ENCODE measurements around the gene GABRR1.
"Not testable (repeated sequence)": the region's sequence is repeated elsewhere in the genome, so short reads cannot be mapped to it uniquely, and the experiment has no call there.

The GABRR1 gene

GRCh38 chr6:89148016-89148750, 69.0 kb downstream of the GABRR1 start:
- no peak for DNase-seq

GRCh38 chr6:89146718-89147700, 70.1 kb downstream of the GABRR1 start:
- no peak for DNase-seq

DNA sequence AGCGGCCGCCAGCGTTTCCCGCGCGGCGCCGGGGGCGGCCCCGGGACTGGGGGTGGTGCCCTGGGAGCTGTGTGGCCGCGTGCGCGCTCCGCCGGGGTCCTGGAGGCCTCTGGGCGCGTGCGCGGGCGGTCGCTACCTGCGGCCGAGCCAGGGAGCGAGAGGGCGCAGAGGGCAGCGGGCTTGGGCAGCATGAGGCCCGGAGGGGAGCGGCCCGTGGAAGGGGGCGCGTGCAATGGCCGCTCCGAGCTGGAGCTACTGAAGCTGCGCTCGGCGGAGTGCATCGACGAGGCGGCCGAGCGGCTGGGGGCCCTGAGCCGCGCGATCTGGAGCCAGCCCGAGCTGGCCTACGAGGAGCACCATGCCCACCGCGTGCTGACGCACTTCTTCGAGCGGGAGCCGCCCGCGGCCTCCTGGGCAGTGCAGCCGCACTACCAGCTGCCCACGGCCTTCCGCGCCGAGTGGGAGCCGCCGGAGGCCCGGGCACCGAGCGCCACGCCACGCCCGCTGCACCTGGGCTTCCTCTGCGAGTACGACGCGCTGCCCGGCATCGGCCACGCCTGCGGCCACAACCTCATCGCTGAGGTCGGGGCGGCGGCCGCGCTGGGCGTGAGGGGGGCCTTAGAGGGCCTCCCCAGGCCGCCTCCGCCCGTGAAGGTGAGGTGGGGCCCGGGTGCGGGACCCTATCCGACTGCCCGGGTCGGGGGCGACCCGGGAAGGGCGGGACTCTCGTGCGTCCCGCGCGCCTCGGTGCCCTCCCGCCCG, 71.0 kb downstream of the GABRR1 start, which contains the start of gene PM20D2:
Gene PM20D2 (plus strand): TSS at position 100 of the 762 bp plus-strand sequence. CDS start 90 bp downstream, at position 190.
- no peak for DNase-seq

DNA sequence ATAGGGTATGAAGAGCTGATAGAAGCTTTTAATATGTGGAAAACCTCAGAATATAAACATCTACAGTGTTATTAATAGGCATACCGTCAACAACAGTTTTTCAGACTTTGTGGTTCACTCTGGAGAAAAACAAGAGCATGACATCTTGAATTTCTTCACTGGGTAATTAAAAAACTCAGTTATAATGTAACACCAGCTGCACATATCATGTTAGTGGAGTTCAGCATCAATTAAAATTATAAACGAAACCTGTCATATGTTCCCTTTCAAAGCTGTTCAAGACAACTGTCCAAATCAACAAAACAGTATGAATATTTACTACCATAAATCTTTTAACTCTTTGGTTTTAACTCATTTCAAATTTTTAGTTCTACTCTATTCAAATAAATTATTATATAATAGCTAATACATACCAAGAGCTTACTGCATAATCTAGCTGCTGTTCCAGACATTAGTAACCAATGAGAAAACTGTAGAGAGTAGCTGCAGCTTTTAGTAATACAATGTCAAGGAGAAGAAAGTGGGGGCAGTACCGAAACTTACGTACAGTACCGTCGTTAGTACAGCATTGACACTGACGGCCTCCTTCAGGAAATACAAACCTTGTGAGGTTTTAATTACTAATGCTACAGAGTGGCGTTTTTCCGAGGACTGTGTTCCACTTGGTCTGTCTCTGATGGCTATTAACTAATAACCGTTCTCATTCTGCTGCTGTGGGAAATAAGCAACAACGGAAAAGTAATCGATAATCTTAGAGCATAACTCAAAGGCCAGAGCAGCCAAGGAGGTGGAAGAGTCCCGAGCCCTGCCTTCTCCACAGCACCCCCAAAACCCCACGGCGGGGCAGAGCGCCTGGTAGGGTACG, 71.8 kb downstream of the GABRR1 start:
- no peak for DNase-seq

GRCh38 chr6:89144354-89144906, 72.7 kb downstream of the GABRR1 start:
- DNase-seq, result peak; percentile 80

GRCh38 chr6:89140347-89141156, 76.6 kb downstream of the GABRR1 start:
- no peak for DNase-seq

GRCh38 chr6:89139509-89140346, 77.4 kb downstream of the GABRR1 start:
- no peak for DNase-seq

- no peak for DNase-seq
These were observed 79.0 kb downstream of the GABRR1 start for GRCh38 chr6:89138173-89138572.

DNA sequence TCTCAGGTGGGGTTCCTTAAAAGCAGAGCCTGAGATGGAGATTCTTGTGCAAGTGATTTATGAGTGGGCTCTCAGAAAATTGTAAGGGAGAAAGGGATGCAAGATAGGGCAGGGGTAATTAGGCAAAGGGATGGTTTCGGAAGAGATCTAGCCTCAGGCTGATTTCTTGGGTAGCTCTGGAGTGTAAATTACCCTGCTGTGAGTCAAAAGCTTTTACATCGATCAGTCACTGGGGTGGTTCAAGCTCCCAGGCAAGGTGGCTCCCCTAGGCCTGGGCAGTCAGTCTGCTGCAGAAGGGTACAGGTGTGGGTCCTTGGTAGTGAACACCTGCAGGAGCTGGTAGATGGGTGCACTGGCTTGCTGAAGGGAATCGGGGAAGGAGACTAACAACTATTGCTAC, 82.4 kb downstream of the GABRR1 start:
- DNase-seq, result no peak

GRCh38 chr6:89133981-89134380, 83.2 kb downstream of the GABRR1 start:
- no peak for DNase-seq

- DNase-seq, result no peak
These were observed 85.1 kb downstream of the GABRR1 start for GRCh38 chr6:89132057-89132456.

GRCh38 chr6:89131599-89131998, 85.6 kb downstream of the GABRR1 start:
- DNase-seq, result no peak

- not testable (repeated sequence) for DNase-seq
These were observed 88.9 kb downstream of the GABRR1 start for GRCh38 chr6:89128256-89128671.

All from NCI-H1048 (cell line).